MCF 10A (cell line): ENCODE results near the gene PMPCA. TPM values are rescaled to one million over a fixed set of nuclear protein-coding genes. Genes with fewer than 3 reads are reported as not detected.
"Not testable (repeated sequence)": the region's sequence is repeated elsewhere in the genome, so short reads cannot be mapped to it uniquely, and the experiment has no call there.

ENCODE experiments used
- BruUV-seq: library from RNA; stranded (reverse); fragments of 400-500 nt; replicated peaks from 2 replicates; lab custom pipeline; 2021; lab: Mats Ljungman, UMichigan
- CTCF ChIA-PET: fragments of 300-600 bp; sonication (Branson Sonifier 250); formaldehyde crosslinking; extraction: SDS; loops from one replicate; lab custom pipeline; 2021; ENCODE audit warnings: antibody characterized with exemption, inconsistent platforms; lab: Yijun Ruan, JAX
- POLR2A ChIA-PET: fragments of 300-600, 350-650 bp; sonication (Branson Sonifier 250); formaldehyde crosslinking; extraction: SDS; loops from one replicate; lab custom pipeline; 2020; ENCODE audit warnings: antibody characterized with exemption, inconsistent platforms; lab: Yijun Ruan, JAX
- DNase-seq: peaks from one replicate; pipeline ENCODE4 v3.0.0-alpha.2; 2018; ENCODE audit not compliant: unreplicated experiment
- H3K27ac Mint-ChIP-seq: one replicate; pipeline ENCODE4 v1.8.0; 2022; ENCODE audit warnings: mild to moderate bottlenecking, low read depth, mixed read lengths; ENCODE audit not compliant: unreplicated experiment
- H3K27me3 Mint-ChIP-seq: one replicate; pipeline ENCODE4 v1.8.0; 2022; ENCODE audit warnings: mixed read lengths; ENCODE audit not compliant: insufficient read depth, unreplicated experiment
- H3K36me3 Mint-ChIP-seq: one replicate; pipeline ENCODE4 v1.8.0; 2022; ENCODE audit warnings: mild to moderate bottlenecking, moderate library complexity, mixed read lengths; ENCODE audit not compliant: insufficient read depth, unreplicated experiment
- H3K4me1 Mint-ChIP-seq: one replicate; pipeline ENCODE4 v1.8.0; 2022; ENCODE audit warnings: mixed read lengths; ENCODE audit not compliant: insufficient read depth, unreplicated experiment
- H3K4me3 Mint-ChIP-seq: one replicate; pipeline ENCODE4 v1.8.0; 2022; ENCODE audit warnings: mild to moderate bottlenecking, moderate library complexity, mixed read lengths; ENCODE audit not compliant: unreplicated experiment
- H3K9me3 Mint-ChIP-seq: one replicate; pipeline ENCODE4 v1.8.0; 2022; ENCODE audit warnings: mixed read lengths; ENCODE audit not compliant: unreplicated experiment
- CTCF ChIP-seq: fragments of 200-600 bp; IDR thresholded peaks from one replicate; pipeline ENCODE4 v1.8.0; 2022; ENCODE audit warnings: antibody characterized with exemption, mild to moderate bottlenecking; ENCODE audit not compliant: unreplicated experiment
- intact Hi-C: fragments of 100-400 bp; cut with micrococcal nuclease; formaldehyde crosslinking; loops from 2 replicates; pipeline ENCODE4 v1.14.1; 2022
- total RNA-seq: library from RNA; stranded (reverse); gene quantifications from 2 replicates; pipeline ENCODE4 v1.2.3, GENCODE V29; 2022

The PMPCA gene
- total RNA-seq, 1 experiment from 2014 or later: 66.3 TPM

GRCh38 chr9:136421791-136422190 is 11.3 kb downstream of the PMPCA start:
- H3K4me3 Mint-ChIP-seq: no peak overlapping the region
- peaks cover 90% of the 10 kb centered on the region for H3K36me3 Mint-ChIP-seq
- BruUV-seq: no TSS peak
- H3K27ac Mint-ChIP-seq: no peak overlapping the region
- intact Hi-C loops: no loop called here
- no peaks in the 10 kb centered on the region for H3K4me1 Mint-ChIP-seq
- POLR2A ChIA-PET: no interaction called here
- TF ChIP-seq CTCF: no peak
- H3K27me3 Mint-ChIP-seq: no peaks in the 10 kb centered on the region
- DNase-seq: no peak
- CTCF ChIA-PET: no interaction called here
- H3K9me3 Mint-ChIP-seq: no peaks in the 10 kb centered on the region

GRCh38 chr9:136422876-136423275 is 12.4 kb downstream of the PMPCA start:
- H3K9me3 Mint-ChIP-seq: no peaks in the 10 kb centered on the region
- no peaks in the 10 kb centered on the region for H3K4me1 Mint-ChIP-seq
- ChIA-PET CTCF (no interaction called here), POLR2A (interaction anchor here (0.6 kb wide), 1 partner anchor 294 kb away, joined by 3 read pairs; no protein-coding TSS in a partner anchor)
- H3K27me3 Mint-ChIP-seq: no peaks in the 10 kb centered on the region
- no peak overlapping the region for H3K27ac Mint-ChIP-seq
- intact Hi-C loops: no loop called here
- no peak for DNase-seq
- TF ChIP-seq CTCF: no peak
- BruUV-seq: no TSS peak
- H3K4me3 Mint-ChIP-seq: no peak overlapping the region
- peaks cover 87% of the 10 kb centered on the region for H3K36me3 Mint-ChIP-seq

- Mint-ChIP-seq H3K27ac (no peak overlapping the region), H3K4me3 (no peak overlapping the region), H3K36me3 (peaks cover 83% of the 10 kb centered on the region), H3K9me3 (no peaks in the 10 kb centered on the region), H3K4me1 (no peaks in the 10 kb centered on the region), H3K27me3 (no peaks in the 10 kb centered on the region)
- no peak for TF ChIP-seq CTCF
- POLR2A ChIA-PET: interaction anchor here (0.6 to 1.6 kb wide), 2 partner anchors 10 to 293 kb away, joined by 3 read pairs; no protein-coding TSS in a partner anchor
- intact Hi-C loops: no loop called here
- BruUV-seq: TSS peak; percentile 48
- CTCF ChIA-PET: interaction anchor here (0.8 to 1.7 kb wide), 2 partner anchors 11 to 14 kb away, joined by 3 to 6 read pairs; no protein-coding TSS in a partner anchor
- DNase-seq: no peak
Observed at GRCh38 chr9:136423432-136424146, 13.1 kb downstream of the PMPCA start.

- no peak for DNase-seq
- no TSS peak for BruUV-seq
- intact Hi-C loops: no loop called here
- Mint-ChIP-seq H3K9me3 (no peaks in the 10 kb centered on the region), H3K27ac (no peak overlapping the region), H3K4me1 (no peaks in the 10 kb centered on the region), H3K4me3 (no peak overlapping the region), H3K36me3 (peaks cover 71% of the 10 kb centered on the region), H3K27me3 (no peaks in the 10 kb centered on the region)
- CTCF ChIA-PET: interaction anchor here (0.7 to 1.7 kb wide), 6 partner anchors 12 to 200 kb away, joined by 3 to 6 read pairs (median 4); no protein-coding TSS in a partner anchor
- no peak for TF ChIP-seq CTCF
- POLR2A ChIA-PET: interaction anchor here (0.6 to 1.6 kb wide), 4 partner anchors 11 to 207 kb away, joined by 3 to 9 read pairs (median 4); partner anchors contain the start of genes ENTR1 and PMPCA
Observed at GRCh38 chr9:136424750-136425362, 14.4 kb downstream of the PMPCA start.

GRCh38 chr9:136425367-136425766 is 14.9 kb downstream of the PMPCA start:
- POLR2A ChIA-PET: interaction anchor here (0.7 to 1.6 kb wide), 5 partner anchors 11 to 14 kb away, joined by 3 to 5 read pairs (median 4); no protein-coding TSS in a partner anchor
- H3K36me3 Mint-ChIP-seq: peaks cover 70% of the 10 kb centered on the region

More at GRCh38 chr9:136425367-136425766, 14.9 kb downstream of the PMPCA start:
- CTCF ChIA-PET: interaction anchor here (0.7 to 1.7 kb wide), 4 partner anchors 12 to 199 kb away, joined by 3 to 6 read pairs (median 4); no protein-coding TSS in a partner anchor
- H3K4me3 Mint-ChIP-seq, H3K27me3 Mint-ChIP-seq, intact Hi-C loops, H3K27ac Mint-ChIP-seq, DNase-seq, H3K4me1 Mint-ChIP-seq, H3K9me3 Mint-ChIP-seq, BruUV-seq: not testable (repeated sequence)
